ENCODE results near the gene SLC44A3.

The SLC44A3 gene

GRCh38 chr1:94819945-94820746, at the start of gene SLC44A3:
Gene SLC44A3 (plus strand): TSS chr1:94820357. CDS start chr1:94820452, 95 bp downstream.
- intact Hi-C loops (cut with DNase I) = no loop called here
- DNase-seq = peak in 7 of 10 donors; percentile 15 to 93 (median 66)

GRCh38 chr1:94772230-94772641, 47.9 kb upstream of the SLC44A3 start:
- no peak for DNase-seq
- intact Hi-C loops (cut with DNase I) = no loop called here

GRCh38 chr1:94772845-94773244, 47.3 kb upstream of the SLC44A3 start:
- intact Hi-C loops (cut with DNase I) = no loop called here
- DNase-seq = no peak

- intact Hi-C loops (cut with DNase I) = no loop called here
- DNase-seq = no peak
Observed at GRCh38 chr1:94773296-94773809, 46.8 kb upstream of the SLC44A3 start.

- no peak for DNase-seq
- intact Hi-C loops (cut with DNase I) = no loop called here
Observed at GRCh38 chr1:94773931-94774422, 46.2 kb upstream of the SLC44A3 start.

GRCh38 chr1:94776474-94776873, 43.7 kb upstream of the SLC44A3 start:
- intact Hi-C loops (cut with DNase I) = no loop called here

GRCh38 chr1:94777281-94777680, 42.9 kb upstream of the SLC44A3 start:
- intact Hi-C loops (cut with DNase I) = no loop called here
- no peak for DNase-seq

More at GRCh38 chr1:94776474-94776873, 43.7 kb upstream of the SLC44A3 start:
- DNase-seq = no peak

GRCh38 chr1:94778808-94779207, 41.3 kb upstream of the SLC44A3 start:
- DNase-seq = no peak
- intact Hi-C loops (cut with DNase I) = no loop called here

GRCh38 chr1:94783342-94784189, 36.6 kb upstream of the SLC44A3 start:
- intact Hi-C loops (cut with DNase I) = no loop called here
- DNase-seq = peak in 6 of 10 donors; percentile 23 to 88 (median 43)

- DNase-seq = no peak
Observed at GRCh38 chr1:94784190-94784515, 36.0 kb upstream of the SLC44A3 start.

GRCh38 chr1:94787691-94788090, 32.5 kb upstream of the SLC44A3 start:
- no peak for DNase-seq
- intact Hi-C loops (cut with DNase I) = no loop called here

More at GRCh38 chr1:94784190-94784515, 36.0 kb upstream of the SLC44A3 start:
- intact Hi-C loops (cut with DNase I) = no loop called here

- intact Hi-C loops (cut with DNase I) = loop anchor here (5.0 kb wide), 1 partner anchor 373 kb away; the partner anchor contains the start of gene ABCD3
Observed at GRCh38 chr1:94790246-94790645, 29.9 kb upstream of the SLC44A3 start.

GRCh38 chr1:94790670-94791069, 29.5 kb upstream of the SLC44A3 start:
- DNase-seq = no peak
- intact Hi-C loops (cut with DNase I) = loop anchor here (5.0 kb wide), 1 partner anchor 373 kb away; the partner anchor contains the start of gene ABCD3

More at GRCh38 chr1:94790246-94790645, 29.9 kb upstream of the SLC44A3 start:
- DNase-seq = no peak

- intact Hi-C loops (cut with DNase I) = loop anchor here (5.0 kb wide), 1 partner anchor 375 kb away; the partner anchor contains the start of gene ABCD3
- no peak for DNase-seq
Observed at GRCh38 chr1:94792473-94793295, 27.5 kb upstream of the SLC44A3 start.

- intact Hi-C loops (cut with DNase I) = loop anchor here (5.0 kb wide), 1 partner anchor 376 kb away; the partner anchor contains the start of gene ABCD3
- no peak for DNase-seq
Observed at GRCh38 chr1:94793296-94793656, 26.9 kb upstream of the SLC44A3 start.

GRCh38 chr1:94795434-94795833, 24.7 kb upstream of the SLC44A3 start:
- intact Hi-C loops (cut with DNase I) = no loop called here

GRCh38 chr1:94796266-94796665, 23.9 kb upstream of the SLC44A3 start:
- no peak for DNase-seq
- intact Hi-C loops (cut with DNase I) = no loop called here

More at GRCh38 chr1:94795434-94795833, 24.7 kb upstream of the SLC44A3 start:
- DNase-seq = no peak

GRCh38 chr1:94797291-94797690, 22.9 kb upstream of the SLC44A3 start:
- intact Hi-C loops (cut with DNase I) = no loop called here
- no peak for DNase-seq

- intact Hi-C loops (cut with DNase I) = no loop called here
- DNase-seq = no peak
Observed at GRCh38 chr1:94798054-94798453, 22.1 kb upstream of the SLC44A3 start.

GRCh38 chr1:94798462-94798861, 21.7 kb upstream of the SLC44A3 start:
- no peak for DNase-seq
- intact Hi-C loops (cut with DNase I) = no loop called here

All from posterior cingulate gyrus (tissue), 11 donors.